Fibroblast of lung (primary cell): Measurements from ENCODE around the gene ATG5. TPM values are rescaled to one million over a fixed set of nuclear protein-coding genes. Genes with fewer than 3 reads are reported as not detected.

ENCODE experiments used
- DNase-seq, 2 donors: peaks; one replicate each; pipeline versions ENCODE4 v3.0.0 to v3.0.0-alpha.2; 2010; ENCODE audit warnings: low read depth in 2 of 2
- H2AFZ ChIP-seq: 2 replicates; pipeline ENCODE4 v1.5.1; 2012; ENCODE audit warnings: low read length, control low read depth, inconsistent platforms
- H3K27ac ChIP-seq: 2 replicates; pipeline ENCODE4 v1.5.1; 2011; ENCODE audit warnings: low read length, control low read depth; ENCODE audit not compliant: insufficient read depth
- H3K27me3 ChIP-seq: 2 replicates; pipeline ENCODE4 v1.5.1; 2011; ENCODE audit warnings: mild to moderate bottlenecking, low read length; ENCODE audit not compliant: control insufficient read depth, insufficient read depth
- H3K36me3 ChIP-seq: 2 replicates; pipeline ENCODE4 v1.5.1; 2011; ENCODE audit warnings: low read length; ENCODE audit not compliant: control insufficient read depth, insufficient read depth
- H3K4me1 ChIP-seq: 2 replicates; pipeline ENCODE4 v1.5.1; 2011; ENCODE audit warnings: low read length; ENCODE audit not compliant: control insufficient read depth, insufficient read depth; ENCODE audit errors: extremely low read depth
- H3K4me2 ChIP-seq: 2 replicates; pipeline ENCODE4 v1.5.1; 2011; ENCODE audit warnings: low read length, control low read depth; ENCODE audit not compliant: insufficient read depth; ENCODE audit errors: extremely low read depth
- H3K4me3 ChIP-seq, 4 experiments: fragments of 200-600 bp in 1 of 4; sonication (generic) in 1 of 4; replicated peaks in 1 of 4; 2 replicates each; pipeline ENCODE4 v1.5.1; 2011 to 2016; ENCODE audit warnings: low read length in 4 of 4, low read depth in 3 of 4, mild to moderate bottlenecking in 3 of 4, control low read depth in 2 of 4, inconsistent platforms in 1 of 4, mixed read lengths in 1 of 4; ENCODE audit not compliant: insufficient read depth in 1 of 4; ENCODE audit errors: control extremely low read depth in 1 of 4
- H3K79me2 ChIP-seq: 2 replicates; pipeline ENCODE4 v1.5.1; 2012; ENCODE audit warnings: mild to moderate bottlenecking, low read length, inconsistent platforms; ENCODE audit not compliant: control insufficient read depth, insufficient read depth
- H3K9ac ChIP-seq: 2 replicates; pipeline ENCODE4 v1.5.1; 2011; ENCODE audit warnings: mild to moderate bottlenecking, low read length, control low read depth; ENCODE audit not compliant: insufficient read depth
- H3K9me3 ChIP-seq: 2 replicates; pipeline ENCODE4 v1.5.1; 2012; ENCODE audit warnings: low read depth, low read length; ENCODE audit not compliant: control insufficient read depth, insufficient read depth
- H4K20me1 ChIP-seq: 2 replicates; pipeline ENCODE4 v1.5.1; 2011; ENCODE audit warnings: low read length; ENCODE audit not compliant: control insufficient read depth, insufficient read depth; ENCODE audit errors: extremely low read depth
- CTCF ChIP-seq, 2 donors: IDR thresholded peaks in 1 of 2; conservative IDR thresholded peaks in 1 of 2; 1 replicate in 1 of 2; 2 replicates in 1 of 2; pipeline ENCODE4 v1.5.1; 2011 to 2012; ENCODE audit warnings: low read length in 2 of 2, control low read depth in 1 of 2, inconsistent platforms in 1 of 2, low read depth in 1 of 2, mild to moderate bottlenecking in 1 of 2
- EZH2 ChIP-seq: IDR thresholded peaks from 2 replicates; pipeline ENCODE4 v1.5.1; 2012; ENCODE audit warnings: low read length, control low read depth, mild to moderate bottlenecking; ENCODE audit errors: missing control alignments
- polyA plus RNA-seq, 2 donors: library from polyadenylated mRNA; depleted of rRNA in 1 of 2; stranded (reverse) in 1 of 2; unstranded in 1 of 2; fragments of >200 nt; gene quantifications; 2 replicates each; pipeline ENCODE4 v1.2.1, GENCODE V29; 2011 to 2012; ENCODE audit warnings: missing spikeins in 1 of 2
- total RNA-seq: library from RNA; depleted of rRNA; stranded (reverse); fragments of >200 nt; gene quantifications from 2 replicates; pipeline ENCODE4 v1.2.1, GENCODE V29; 2014

ATG5 gene
- total and polyA plus RNA-seq, 2 donors (not counting 1 experiment from before 2014, with no cell fraction given): 38.6 to 64.7 TPM

- no peaks in the 10 kb centered on the region for H3K79me2 ChIP-seq
These were observed 32.4 kb downstream of the ATG5 start for GRCh38 chr6:106293116-106293515.

DNA sequence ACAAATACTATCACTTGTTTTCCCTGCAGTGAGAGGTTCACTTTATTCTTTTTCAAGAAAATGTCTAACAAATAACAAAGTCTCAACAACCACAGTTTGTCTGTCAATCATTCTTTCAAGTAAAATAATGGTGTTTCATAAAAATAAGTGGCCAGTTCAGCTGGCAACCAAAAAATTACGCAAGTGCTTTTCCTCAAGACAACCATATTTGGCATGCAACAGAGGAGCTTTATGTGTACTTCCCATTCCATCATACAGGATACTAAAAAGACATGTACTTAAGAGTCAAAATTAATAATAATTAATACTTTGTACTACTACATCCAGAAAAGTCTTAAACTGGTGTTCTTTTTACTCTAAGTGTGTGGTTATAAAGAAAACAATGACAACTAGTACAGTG, 34.6 kb downstream of the ATG5 start:
- TF ChIP-seq CTCF (conservative IDR thresholded peaks at IDR 0.05 in 1 of 2, IDR thresholded peaks at IDR 0.05 in 1 of 2; ENCODE audit: low read depth in 1 of 2, low read length in 2 of 2) (no peak), EZH2 (no peak)
- peaks cover under 1% of the 10 kb centered on the region for H3K79me2 ChIP-seq

More at GRCh38 chr6:106293116-106293515, 32.4 kb downstream of the ATG5 start:
- no peak overlapping the region for H3K4me3 ChIP-seq
- H2AFZ ChIP-seq: no peak overlapping the region
- peaks cover 6% of the 10 kb centered on the region for H3K36me3 ChIP-seq
- H3K27ac ChIP-seq: no peak overlapping the region
- H3K27me3 ChIP-seq: no peaks in the 10 kb centered on the region
- no peaks in the 10 kb centered on the region for H3K9me3 ChIP-seq
- no peaks in the 10 kb centered on the region for H3K4me1 ChIP-seq
- TF ChIP-seq CTCF (conservative IDR thresholded peaks at IDR 0.05 in 1 of 2, IDR thresholded peaks at IDR 0.05 in 1 of 2; ENCODE audit: low read depth in 1 of 2, low read length in 2 of 2) (no peak), EZH2 (no peak)
- H3K4me2 ChIP-seq: no peak overlapping the region
- no peaks in the 10 kb centered on the region for H4K20me1 ChIP-seq
- no peak overlapping the region for H3K9ac ChIP-seq
- DNase-seq: no peak

GRCh38 chr6:106290032-106290431, 35.5 kb downstream of the ATG5 start:
- no peak for DNase-seq
- Histone ChIP-seq H3K9ac (no peak overlapping the region), H3K27me3 (no peaks in the 10 kb centered on the region), H3K27ac (no peak overlapping the region), H3K4me2 (no peak overlapping the region), H2AFZ (no peak overlapping the region), H3K9me3 (no peaks in the 10 kb centered on the region), H3K36me3 (peaks cover 6% of the 10 kb centered on the region), H4K20me1 (no peaks in the 10 kb centered on the region), H3K4me1 (no peaks in the 10 kb centered on the region), H3K4me3 (no peak overlapping the region), H3K79me2 (peaks cover 3% of the 10 kb centered on the region)
- TF ChIP-seq CTCF (conservative IDR thresholded peaks at IDR 0.05 in 1 of 2, IDR thresholded peaks at IDR 0.05 in 1 of 2; ENCODE audit: low read depth in 1 of 2, low read length in 2 of 2): no peak
- no peak for TF ChIP-seq EZH2

More for the DNA sequence above, 34.6 kb downstream of the ATG5 start:
- no peak for DNase-seq
- H3K9ac ChIP-seq: no peak overlapping the region
- no peaks in the 10 kb centered on the region for H4K20me1 ChIP-seq
- no peak overlapping the region for H3K4me3 ChIP-seq
- H3K4me2 ChIP-seq: no peak overlapping the region
- H3K9me3 ChIP-seq: no peaks in the 10 kb centered on the region
- no peaks in the 10 kb centered on the region for H3K27me3 ChIP-seq
- peaks cover 6% of the 10 kb centered on the region for H3K36me3 ChIP-seq
- no peak overlapping the region for H3K27ac ChIP-seq
- no peak overlapping the region for H2AFZ ChIP-seq
- H3K4me1 ChIP-seq: no peaks in the 10 kb centered on the region
